Endometrial microvascular endothelial cells (primary cell): Measurements from ENCODE around the gene SH3D19. TPM values are rescaled to one million over a fixed set of nuclear protein-coding genes. Genes with fewer than 3 reads are reported as not detected.

ENCODE experiments used
- in situ Hi-C: cut with HindIII; loops from 2 replicates; pipeline ENCODE4 v1.10.0; 2017; ENCODE audit warnings: low sequenced_read_pairs, low pct_unique_long_range_greater_than_20kb; ENCODE audit errors: inconsistent ontology term
- total RNA-seq: library from RNA; depleted of rRNA; stranded (reverse); fragments of >200 nt; gene quantifications from one replicate; pipeline ENCODE4 v1.2.3, GENCODE V29; 2015; ENCODE audit errors: inconsistent ontology term

Gene SH3D19
- total RNA-seq, 1 donor from 2014 or later: 49.5 TPM

DNA sequence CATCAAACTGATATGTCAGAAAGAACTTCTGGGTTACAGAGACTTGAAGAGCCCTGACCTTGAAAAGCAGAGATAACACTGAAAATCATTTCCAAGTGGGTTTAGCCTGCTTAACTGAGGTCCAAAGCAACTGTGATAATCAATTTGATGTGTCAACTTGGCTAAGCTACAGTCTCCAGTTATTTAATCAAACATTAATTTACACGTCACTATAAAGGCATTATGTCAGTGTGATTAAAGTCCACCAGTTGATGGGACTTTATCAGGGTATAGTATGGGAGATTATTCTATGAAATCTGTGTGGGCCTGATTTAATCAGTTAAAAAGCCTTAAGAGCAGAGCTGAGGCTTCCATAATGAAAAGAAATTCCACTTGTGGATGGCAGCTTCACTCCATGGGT lies 117.5 kb downstream of the SH3D19 start:
- in situ Hi-C loops: no loop called here

DNA sequence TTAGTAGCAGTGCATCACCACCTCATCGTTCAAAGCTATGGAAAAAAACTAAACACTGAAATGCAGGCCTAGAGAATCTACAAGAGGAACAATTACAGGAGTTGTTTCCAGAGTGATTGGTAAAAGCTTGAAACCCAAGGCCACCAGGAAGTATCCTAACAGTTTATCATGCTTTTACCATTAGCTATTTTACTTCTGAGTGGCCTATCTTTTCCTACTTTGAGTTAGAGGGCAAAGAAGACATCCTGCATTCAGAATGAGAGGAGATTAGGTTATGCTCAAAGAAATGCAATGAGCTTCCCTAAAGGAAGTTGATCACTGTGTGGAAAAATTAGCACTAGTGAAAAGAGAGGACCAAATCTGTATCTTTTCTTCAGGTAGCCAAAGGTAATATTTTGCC lies 118.2 kb downstream of the SH3D19 start:
- in situ Hi-C loops: no loop called here

DNA sequence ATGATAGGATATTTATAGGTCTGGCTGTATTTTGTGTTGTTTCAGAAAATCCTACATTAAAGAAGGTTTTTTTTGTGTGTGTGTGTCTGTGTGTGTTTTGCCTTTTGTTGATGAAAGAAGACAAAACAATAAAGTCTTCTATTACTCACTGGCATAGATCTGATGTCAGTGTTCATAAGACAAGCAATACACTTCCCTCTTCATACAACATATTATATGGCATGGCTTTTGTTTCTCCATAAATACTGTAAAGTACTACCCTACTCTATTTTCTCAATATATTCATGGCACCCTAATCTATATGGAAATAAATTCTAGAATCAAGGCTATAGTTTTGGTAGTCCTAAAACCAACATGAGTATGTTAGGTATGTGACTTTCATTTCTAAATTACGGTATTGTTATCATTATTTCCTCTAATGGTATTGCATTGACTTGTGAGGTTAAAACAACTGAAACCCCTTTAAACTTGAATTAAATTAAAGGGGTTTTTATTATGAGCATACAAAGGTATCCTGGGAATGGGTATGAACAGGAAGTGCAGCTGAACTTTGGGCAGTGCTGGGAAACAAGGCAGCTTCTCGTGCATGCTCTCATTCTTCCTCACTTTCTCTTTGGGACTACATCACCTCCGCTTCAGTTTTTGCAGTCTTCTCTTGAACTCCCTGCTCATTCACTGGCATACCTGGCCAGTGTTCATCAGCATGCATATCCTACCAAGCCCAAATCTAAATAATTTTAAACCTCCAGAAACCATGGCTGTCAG lies 119.0 kb downstream of the SH3D19 start:
- in situ Hi-C loops: no loop called here

DNA sequence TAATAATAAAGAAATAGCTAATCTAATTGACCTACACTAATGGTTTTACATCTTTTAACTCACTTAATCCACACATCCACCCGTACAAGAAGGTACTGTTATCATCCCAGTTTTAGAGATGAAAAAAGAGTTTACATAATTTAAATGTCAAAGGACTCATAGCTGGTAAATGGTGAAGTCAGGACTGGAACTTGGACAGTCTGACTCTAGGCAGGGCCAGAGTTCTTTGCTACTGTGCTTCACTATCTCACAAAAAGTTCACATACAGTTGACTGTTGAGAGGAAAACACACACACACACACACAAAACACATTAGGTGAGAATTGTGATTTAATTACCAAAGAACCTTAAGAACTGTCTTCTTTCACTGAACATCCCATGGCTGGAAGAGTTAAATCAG lies 119.7 kb downstream of the SH3D19 start:
- in situ Hi-C loops: no loop called here

DNA sequence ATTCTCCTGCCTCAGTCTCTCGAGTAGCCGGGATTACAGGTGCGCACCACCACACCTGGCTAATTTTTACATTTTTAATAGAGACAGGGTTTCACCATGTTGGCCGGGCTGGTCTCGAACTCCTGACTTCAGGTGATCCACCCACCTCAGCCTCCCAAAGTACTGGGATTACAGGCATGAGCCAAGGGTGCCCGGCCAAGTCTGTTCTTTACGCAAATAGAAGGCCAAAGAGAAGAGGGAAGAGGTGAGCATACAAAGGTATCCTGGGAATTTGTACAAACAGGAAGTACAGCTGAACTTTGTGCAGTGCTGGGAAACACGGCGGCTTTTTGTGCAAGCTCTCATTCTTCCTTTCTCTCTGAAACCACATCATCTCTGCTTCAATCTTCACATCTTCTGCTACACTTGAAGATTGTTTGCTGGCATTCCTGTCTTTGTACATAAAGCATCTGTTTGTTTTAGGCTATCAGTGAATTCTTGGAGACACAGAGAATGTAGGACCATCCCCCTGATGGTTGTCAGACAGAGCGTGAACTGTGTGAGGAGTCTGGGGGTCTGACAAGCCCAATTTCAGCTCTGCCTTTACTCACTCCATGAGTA lies 120.4 kb downstream of the SH3D19 start:
- in situ Hi-C loops: no loop called here

GRCh38 chr4:151202851-151203455 lies 122.5 kb downstream of the SH3D19 start:
- in situ Hi-C loops: no loop called here

- in situ Hi-C loops: no loop called here
These were observed 123.0 kb downstream of the SH3D19 start for GRCh38 chr4:151202381-151202780.

DNA sequence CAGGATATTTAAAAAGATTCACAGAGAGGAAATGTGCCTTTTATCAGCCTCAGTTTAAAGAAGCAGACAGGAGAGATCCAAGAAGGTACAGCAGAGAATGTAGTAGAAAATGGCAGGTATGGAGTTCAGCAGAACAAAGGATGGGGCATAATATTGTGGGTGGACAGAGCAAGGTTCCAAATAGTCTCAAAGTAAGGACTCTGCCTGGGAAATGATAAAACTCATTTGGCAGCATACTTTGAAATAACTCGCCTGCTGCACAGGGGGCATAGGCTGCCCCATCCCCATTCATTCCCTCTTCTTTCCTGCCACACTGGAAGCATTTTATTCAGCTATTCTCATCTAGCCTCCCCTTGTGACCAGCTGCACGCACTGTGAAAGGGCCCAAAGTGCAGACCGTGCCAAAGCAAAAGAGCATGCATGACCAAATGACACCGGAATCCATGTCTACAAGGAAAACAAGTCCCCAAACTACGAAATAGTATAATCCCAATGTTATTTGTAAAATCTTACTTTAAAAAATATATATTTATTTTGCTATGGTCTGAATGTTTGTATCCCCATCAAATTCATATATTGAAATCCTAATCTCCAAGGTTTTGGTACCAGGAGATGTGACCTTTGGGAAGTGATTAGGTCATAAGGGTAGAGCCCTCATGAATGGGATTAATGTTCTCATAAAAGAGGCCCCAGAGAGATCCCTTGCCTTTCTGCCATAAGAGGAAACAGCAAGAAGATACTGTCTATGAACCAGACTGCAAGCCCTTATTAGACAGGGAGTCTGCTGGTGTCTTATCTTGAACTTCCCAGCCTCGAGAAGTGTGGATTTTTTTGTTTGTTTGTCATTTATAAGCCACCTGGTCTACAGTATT lies 125.8 kb downstream of the SH3D19 start:
- in situ Hi-C loops: no loop called here

GRCh38 chr4:151198748-151199147 lies 126.7 kb downstream of the SH3D19 start:
- in situ Hi-C loops: no loop called here

- in situ Hi-C loops: no loop called here
These were observed 128.2 kb downstream of the SH3D19 start for GRCh38 chr4:151197247-151197646.

- in situ Hi-C loops: no loop called here
These were observed 129.6 kb downstream of the SH3D19 start for GRCh38 chr4:151195801-151196200.

DNA sequence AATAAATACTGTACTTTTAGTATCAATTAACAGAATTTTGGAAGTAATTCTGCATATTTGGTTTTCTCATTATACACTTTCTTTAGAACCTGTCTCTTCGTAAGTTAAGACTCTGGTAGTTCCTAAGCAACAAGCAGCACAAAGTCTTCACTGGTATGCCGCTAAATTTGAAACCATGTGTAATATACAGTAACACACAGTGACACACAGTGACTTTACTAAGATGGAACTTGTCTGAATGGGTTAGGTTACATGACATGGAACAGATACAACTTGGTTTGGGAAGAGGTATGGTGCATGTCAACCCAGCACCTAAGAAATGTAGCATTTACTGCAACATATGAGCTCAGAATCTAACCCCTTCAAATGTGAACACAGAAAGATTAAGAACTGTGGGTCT lies 132.0 kb downstream of the SH3D19 start:
- in situ Hi-C loops: no loop called here

- in situ Hi-C loops: no loop called here
These were observed 132.7 kb downstream of the SH3D19 start for GRCh38 chr4:151192556-151193235.

GRCh38 chr4:151184523-151185458 lies 140.6 kb downstream of the SH3D19 start:
- in situ Hi-C loops: no loop called here

DNA sequence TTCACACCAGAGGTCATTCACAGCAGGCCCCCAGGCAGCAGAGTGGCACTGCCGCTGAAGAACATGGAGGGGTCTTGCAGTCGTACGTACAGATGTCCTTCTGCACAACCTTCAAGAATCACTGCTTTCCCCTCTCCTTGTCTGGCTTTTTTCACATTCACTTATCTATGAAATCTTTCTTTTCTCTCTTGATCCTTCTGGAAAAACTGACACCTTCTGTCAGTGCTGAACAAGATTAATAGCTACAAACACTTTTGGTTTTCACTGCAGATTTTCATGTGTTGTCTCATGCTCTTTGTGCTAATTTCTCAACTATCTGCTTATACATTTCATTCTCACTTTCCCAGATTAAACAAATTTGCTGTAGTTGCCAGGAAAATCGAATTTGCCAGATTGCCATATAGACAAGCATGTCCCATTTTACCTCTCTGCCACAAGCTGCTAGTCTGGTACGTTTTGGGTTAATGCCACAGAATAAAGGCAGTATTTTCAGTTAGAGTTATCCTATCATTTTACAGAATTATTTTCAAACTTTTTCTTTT lies 142.9 kb downstream of the SH3D19 start:
- in situ Hi-C loops: no loop called here

DNA sequence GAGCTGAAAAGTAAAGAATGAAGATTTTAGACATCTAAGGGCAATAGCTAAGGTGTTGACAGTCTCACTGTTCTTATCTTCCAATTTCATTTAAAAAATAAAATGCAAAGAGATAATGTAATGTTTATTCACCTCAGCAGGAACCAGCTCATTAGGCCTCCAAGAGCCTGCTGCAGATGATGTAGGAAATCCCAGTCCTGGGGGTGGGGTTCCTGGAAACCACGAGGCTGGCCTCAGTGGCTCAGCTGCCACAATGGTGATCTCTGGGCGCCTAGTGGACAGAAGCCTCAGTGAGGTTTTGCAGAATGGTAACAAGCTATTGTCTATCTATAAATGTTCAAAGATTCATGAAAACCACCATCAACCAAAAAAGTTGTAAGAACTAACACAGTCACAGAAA lies 148.7 kb downstream of the SH3D19 start:
- in situ Hi-C loops: no loop called here

DNA sequence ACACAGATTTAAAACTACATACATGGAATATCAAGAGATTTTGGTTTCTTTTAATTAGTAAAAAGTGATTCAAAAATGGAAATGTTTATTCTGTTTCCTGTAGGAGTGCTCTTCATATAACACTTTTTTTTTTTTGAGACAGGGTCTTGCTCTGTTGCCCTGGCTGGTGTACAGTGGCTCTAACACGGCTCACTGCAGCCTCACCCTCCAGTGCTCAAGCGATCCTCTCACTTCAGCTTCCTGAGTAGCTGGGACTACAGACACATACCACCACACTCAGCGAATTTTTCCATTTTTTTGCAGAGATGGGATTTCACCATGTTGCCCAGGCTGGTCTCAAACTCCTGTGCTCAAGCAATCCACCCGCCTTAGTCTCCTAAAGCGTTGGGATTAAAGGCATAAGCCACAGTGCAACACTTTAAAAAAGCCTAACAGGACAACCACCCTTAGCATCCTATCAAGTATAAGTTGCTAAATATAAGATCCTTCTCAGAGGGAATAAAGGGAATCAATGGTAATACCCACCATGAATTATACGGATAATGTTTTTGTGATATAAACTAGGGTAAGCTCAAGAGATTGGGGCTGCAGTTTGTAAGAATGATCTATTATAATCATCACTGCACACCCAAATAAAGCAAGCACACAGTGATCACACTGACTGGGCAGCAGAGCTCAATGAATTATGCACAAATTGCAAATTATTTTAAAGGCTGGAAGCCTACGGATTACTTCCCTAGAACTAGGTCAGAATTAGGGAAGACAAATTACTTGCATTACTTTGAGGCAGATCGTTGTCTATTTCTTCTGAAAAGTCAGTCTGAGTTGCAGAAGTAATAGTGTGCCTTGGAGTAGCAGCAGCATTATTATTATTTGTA lies 149.4 kb downstream of the SH3D19 start:
- in situ Hi-C loops: no loop called here
